Measurements from ENCODE around the gene OR4D5.

OR4D5 gene

DNA sequence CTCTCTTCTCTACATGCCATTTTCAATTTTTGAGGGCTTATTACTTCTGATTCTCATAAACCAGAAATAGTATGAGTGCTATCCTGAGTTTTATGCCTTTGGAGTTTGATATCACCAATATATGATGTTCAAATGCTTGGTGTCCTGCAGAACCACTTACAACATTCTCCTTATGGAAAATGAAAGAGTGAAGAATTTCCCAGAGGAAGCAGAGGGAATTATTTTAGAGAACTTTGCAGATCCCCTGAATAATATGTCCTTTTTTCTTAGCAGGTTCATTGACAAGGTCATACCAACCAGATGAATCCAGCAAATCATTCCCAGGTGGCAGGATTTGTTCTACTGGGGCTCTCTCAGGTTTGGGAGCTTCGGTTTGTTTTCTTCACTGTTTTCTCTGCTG is at the start of gene OR4D5:
Gene OR4D5, plus strand, starts transcription at position 301 of the 400 bp plus-strand sequence. Its CDS starts 0 bp downstream, at position 301.
- DNase-seq (ENCODE audit: low read depth), result no peak

DNA sequence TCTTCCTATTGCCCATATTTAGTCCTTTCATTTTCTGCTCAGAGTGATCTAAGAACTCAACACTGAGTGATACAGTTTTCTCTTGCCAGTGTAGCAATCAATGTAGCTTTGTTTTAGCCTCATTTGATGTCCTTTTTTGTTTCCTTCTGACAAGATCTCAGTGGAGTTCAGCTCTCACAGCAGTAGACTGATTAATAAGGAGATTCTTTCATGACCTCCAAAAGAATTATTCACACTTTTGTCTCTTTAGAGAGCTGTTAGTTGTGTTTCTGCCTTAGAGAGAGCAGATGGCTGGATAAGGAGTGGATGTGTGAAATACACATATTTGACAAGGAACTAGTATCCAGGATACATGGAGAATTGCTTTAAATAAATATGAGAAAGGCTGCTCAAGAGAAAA is 47.4 kb upstream of the OR4D5 start:
- no peak for DNase-seq (ENCODE audit: low read depth)

GRCh38 chr11:123899792-123900191 is 39.6 kb upstream of the OR4D5 start:
- no peak for DNase-seq (ENCODE audit: low read depth)

DNA sequence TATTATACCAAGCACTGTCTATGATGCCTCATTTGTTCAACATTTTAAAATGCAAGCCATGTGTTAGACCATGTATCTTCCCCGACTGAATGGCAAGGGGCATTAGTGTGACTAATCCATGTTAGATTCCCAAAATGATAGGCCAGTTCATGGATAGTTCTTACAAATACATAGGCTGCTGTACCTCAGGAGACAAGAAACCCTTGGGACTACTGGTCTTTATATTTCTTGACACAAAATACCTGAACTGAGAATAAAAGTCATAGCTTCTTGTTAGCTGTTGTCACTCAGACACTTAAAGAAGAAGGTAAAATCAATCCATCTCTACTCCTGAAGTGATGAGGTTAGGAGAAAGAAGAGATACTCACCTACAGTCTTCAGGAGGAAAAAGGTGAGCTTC is 37.5 kb upstream of the OR4D5 start, which contains the start of gene OR8D4:
Gene OR8D4, plus strand, starts transcription at position 301 of the 400 bp plus-strand sequence. CDS start 4,265 bp downstream, outside the sequence.
- no peak for DNase-seq (ENCODE audit: low read depth)

GRCh38 chr11:123903932-123904331 is 35.5 kb upstream of the OR4D5 start:
- no peak for DNase-seq (ENCODE audit: low read depth)

DNA sequence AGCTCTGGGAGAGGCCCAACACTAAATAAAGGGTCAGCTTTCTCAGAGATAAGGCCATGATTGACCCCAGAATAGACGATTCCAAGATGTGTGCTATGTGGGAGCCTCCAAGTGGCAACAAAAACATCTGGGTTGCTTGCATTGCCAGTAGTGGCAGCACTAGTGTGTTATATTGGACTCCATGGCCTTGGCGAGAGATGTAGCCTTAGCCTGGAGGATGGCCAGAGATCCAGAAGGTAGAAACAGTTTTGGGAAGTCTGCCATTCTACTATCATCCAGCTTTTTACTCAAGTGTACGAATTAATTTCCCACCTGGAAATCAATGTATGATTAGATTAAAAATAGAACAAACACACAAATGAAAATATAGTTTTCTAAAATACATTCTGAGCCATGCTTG is 34.5 kb upstream of the OR4D5 start:
- no peak for DNase-seq (ENCODE audit: low read depth)

DNA sequence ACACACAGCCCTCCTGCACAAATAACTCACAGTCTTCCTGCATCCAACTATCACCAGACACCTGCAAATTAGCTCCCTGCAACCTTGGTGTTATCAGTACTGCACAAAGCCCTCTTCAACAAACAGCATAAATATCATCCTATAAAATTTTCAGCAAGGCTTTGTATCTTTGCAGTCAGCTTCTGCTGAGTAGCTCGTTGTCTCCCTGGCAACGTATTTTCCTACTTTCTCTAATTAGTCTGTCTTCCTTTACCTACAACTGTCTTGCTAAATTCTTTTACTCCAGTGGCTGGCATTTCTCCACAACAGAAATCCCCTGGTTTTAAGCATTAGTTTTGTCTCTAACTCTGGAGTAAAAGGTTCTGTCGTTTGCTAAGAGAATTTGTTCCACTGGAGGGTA is 33.6 kb upstream of the OR4D5 start:
- DNase-seq (ENCODE audit: low read depth), result no peak

DNA sequence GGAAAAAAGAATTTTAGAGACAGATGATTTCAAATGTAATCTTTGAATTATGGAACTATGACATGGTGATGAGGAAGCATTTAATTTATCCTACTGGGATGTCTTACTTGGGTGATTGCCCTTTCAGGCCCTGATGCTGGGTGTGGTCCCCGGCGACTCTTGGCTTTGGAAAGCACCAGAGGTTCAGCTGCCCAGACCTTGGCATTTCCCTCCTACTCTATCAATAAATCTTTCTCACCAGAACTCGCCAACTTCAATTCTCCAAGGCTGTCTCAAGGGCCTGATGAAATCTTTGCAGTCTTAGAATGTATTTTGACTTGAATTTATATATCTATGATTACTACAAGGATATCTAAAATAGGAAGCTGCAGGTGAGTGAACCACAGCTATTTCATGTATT is 18.5 kb upstream of the OR4D5 start:
- no peak for DNase-seq (ENCODE audit: low read depth)

GRCh38 chr11:123924027-123924426 is 15.4 kb upstream of the OR4D5 start:
- no peak for DNase-seq (ENCODE audit: low read depth)

DNA sequence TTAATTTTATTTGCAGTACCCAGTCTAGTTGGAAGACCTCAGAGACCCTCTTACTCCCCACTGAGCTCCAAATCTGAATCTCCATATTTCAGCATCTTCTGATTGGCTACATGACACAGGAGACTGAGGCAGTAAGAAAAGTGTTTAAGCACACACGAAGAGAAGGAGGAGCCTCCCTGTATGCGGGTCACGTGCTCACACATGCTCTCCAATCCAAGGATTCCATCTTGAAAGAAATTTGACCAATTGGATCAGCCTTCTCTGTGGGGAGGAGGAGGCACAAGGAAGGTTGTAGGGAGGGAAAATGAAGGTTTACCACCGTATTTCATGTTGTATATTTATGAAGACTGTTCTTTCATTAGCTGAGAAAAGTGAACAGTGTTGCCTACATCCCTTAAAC is 3.0 kb downstream of the OR4D5 start:
- no peak for DNase-seq (ENCODE audit: low read depth)

- DNase-seq (ENCODE audit: low read depth), result no peak
Measured at GRCh38 chr11:123943738-123944137, 4.3 kb downstream of the OR4D5 start, which contains the start of gene OR6T1. Gene OR6T1 (minus strand): TSS chr11:123943838. CDS start chr11:123943838, 0 bp downstream.

DNA sequence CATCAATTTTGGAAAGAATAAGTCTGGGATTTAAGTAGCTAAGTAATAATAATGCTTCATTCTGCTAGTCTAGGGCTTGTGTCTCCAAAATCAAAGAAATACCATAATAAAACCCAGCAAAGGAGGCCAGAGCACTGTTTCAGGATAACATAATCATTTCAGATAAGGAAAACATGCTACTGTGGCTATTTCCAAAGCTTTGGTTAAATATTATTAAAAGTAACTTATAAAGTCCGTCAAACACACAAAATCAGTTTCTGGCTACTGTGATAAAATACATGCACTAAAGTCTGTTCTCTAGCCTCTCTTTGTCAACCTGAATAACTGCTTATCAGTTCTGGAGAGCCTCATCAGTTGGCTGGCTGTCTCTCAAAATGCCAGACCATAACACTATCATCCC is 5.7 kb downstream of the OR4D5 start:
- DNase-seq (ENCODE audit: low read depth), result no peak

GRCh38 chr11:123956752-123957151 is 17.3 kb downstream of the OR4D5 start:
- DNase-seq (ENCODE audit: low read depth), result no peak

- DNase-seq (ENCODE audit: low read depth), result no peak
Measured at GRCh38 chr11:123973816-123974215, 34.4 kb downstream of the OR4D5 start.

GRCh38 chr11:123976770-123977560 is 37.5 kb downstream of the OR4D5 start:
- DNase-seq (ENCODE audit: low read depth), result no peak

DNA sequence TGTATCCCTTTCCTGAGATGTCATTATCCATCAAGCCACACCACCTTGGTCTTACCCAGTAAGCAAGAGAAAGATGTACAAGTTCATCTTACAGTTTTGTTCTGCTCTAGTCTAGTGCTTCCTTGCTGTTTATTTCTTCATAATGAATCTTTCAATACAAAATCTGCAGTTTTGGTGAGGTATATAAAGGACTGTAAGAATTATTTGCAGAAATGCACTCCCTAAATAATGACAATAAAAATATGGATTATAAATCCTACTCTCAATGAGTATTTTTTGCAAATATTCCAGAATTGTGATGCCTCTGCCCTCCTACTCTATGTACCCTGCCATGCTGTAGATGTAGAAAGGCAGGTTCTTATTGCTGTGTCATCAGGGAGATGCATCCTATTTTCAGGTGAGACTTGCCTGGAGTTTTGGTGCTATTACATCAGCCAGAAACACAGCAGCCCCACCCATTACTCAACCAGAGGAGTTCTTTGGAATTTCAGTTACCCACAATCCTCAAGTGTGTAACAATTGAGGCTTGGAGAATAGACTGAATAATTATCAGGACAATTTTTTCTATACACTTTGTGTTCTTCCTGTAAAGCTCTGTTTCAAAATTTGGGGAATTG is 38.4 kb downstream of the OR4D5 start, which contains the start of gene OR10S1:
Gene OR10S1, minus strand, starts transcription at position 51 of the 617 bp plus-strand sequence. CDS start 117 bp downstream, outside the sequence.
- no peak for DNase-seq (ENCODE audit: low read depth)

DNA sequence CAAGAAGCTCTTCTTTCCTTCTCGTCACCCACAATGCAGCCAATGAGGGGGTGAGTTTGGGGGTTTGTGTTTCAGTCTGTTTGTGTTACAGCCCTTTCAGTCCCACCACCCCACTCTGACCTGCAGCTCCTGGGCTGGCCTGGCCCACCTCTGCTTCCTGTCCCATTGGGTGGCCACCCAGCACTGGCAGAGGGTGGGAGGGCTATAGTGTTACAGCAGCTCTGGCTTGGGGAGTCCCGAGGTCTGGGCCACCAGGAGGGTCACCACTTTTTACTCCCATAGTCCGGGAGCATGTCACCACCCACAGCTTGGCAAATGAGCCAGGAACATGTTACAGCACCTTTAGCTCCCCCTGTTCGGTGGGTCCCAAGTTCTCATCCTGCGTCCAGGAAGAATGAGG is 39.9 kb downstream of the OR4D5 start:
- no peak for DNase-seq (ENCODE audit: low read depth)

Data from activated T-cell treated with anti-CD3 and anti-CD28 coated beads for 1 hour (primary cell).